ENCODE results near the gene S100A5. TPM values are rescaled to one million over a fixed set of nuclear protein-coding genes. Genes with fewer than 3 reads are reported as not detected.

The S100A5 gene
- total RNA-seq, 1 experiment from 2014 or later = not detected

- no peak for TF ChIP-seq CTCF (conservative IDR thresholded peaks at IDR 0.05)
- no peak overlapping the region; a peak in 2 of 7 replicates for H3K27ac Mint-ChIP-seq
- Histone ChIP-seq H2BK20ac (ENCODE audit: low read depth, low read length, poor library complexity, severe bottlenecking) (no peak overlapping the region), H3K56ac (ENCODE audit: insufficient read length, low read depth, low read length) (no peak overlapping the region), H2BK5ac (ENCODE audit: insufficient read length, low read length) (no peak overlapping the region), H3K9me3 (ENCODE audit: control insufficient read depth, low read depth, low read length) (no peaks in the 10 kb centered on the region), H4K8ac (replicated peaks; ENCODE audit: insufficient read length, low read depth, low read length) (no peak overlapping the region), H3K18ac (ENCODE audit: insufficient read length, low read depth, low read length) (no peak overlapping the region), H2BK120ac (ENCODE audit: low read depth, low read length, poor library complexity, severe bottlenecking) (no peak overlapping the region), H3K27me3 (ENCODE audit: insufficient read depth, low read length) (no peaks in the 10 kb centered on the region), H4K20me1 (ENCODE audit: control insufficient read depth, insufficient read depth, insufficient read length) (no peaks in the 10 kb centered on the region), H2BK12ac (ENCODE audit: insufficient read length, low read depth, low read length) (no peak overlapping the region), H2BK15ac (ENCODE audit: low read depth, low read length) (no peak overlapping the region), H3K4me1 (ENCODE audit: insufficient read depth, low read length) (peaks cover 6% of the 10 kb centered on the region; the same call in 1 of the 2 replicates), H3K4ac (ENCODE audit: low read depth, low read length) (no peak overlapping the region), H3K9ac (ENCODE audit: extremely low read depth, insufficient read length, low read length) (no peak overlapping the region), H3K79me2 (ENCODE audit: insufficient read depth, low read length) (no peaks in the 10 kb centered on the region), H3K27ac (ENCODE audit: insufficient read length, low read depth, low read length) (no peak overlapping the region), H3K23ac (ENCODE audit: insufficient read length, low read depth, low read length) (no peak overlapping the region), H3T11ph (ENCODE audit: low read length) (no peak overlapping the region), H2AK5ac (ENCODE audit: insufficient read length, low read length) (no peak overlapping the region), H4K5ac (ENCODE audit: insufficient read length, low read depth, low read length) (no peak overlapping the region), H4K91ac (ENCODE audit: insufficient read length, low read depth, low read length) (no peak overlapping the region), H3K23me2 (ENCODE audit: insufficient read length, low read depth, low read length, poor library complexity, severe bottlenecking) (no peaks in the 10 kb centered on the region), H3K4me2 (ENCODE audit: insufficient read depth, insufficient read length, low read length) (no peak overlapping the region), H2AFZ (ENCODE audit: low read length) (no peak overlapping the region), H3K79me1 (ENCODE audit: insufficient read depth, low read depth, low read length, poor library complexity, severe bottlenecking) (no peaks in the 10 kb centered on the region), H3K14ac (ENCODE audit: insufficient read depth, low read length) (no peak overlapping the region)
- no peaks in the 10 kb centered on the region; a peak in 1 of 7 replicates for H3K36me3 Mint-ChIP-seq (ENCODE audit: insufficient read depth in 1 of 3, low read depth in 3 of 3)
- peaks cover 3% of the 10 kb centered on the region for H3K27me3 Mint-ChIP-seq (ENCODE audit: low read depth)
- peaks cover 35 to 46% of the 10 kb centered on the region in 2 experiments for H3K4me1 Mint-ChIP-seq
- H3K4me3 Mint-ChIP-seq = no peak overlapping the region; a peak in 1 of 5 replicates
- DNase-seq = no peak
- H3K9me3 Mint-ChIP-seq = no peaks in the 10 kb centered on the region
- WGBS (ENCODE audit: extremely low coverage, insufficient read length, low lambda C conversion rate) = no CpG with 5 or more reads among the region's 13 CpGs
Observed at GRCh38 chr1:153542956-153543711, 2.4 kb upstream of the S100A5 start.
